HEK293 (cell line): Measurements from ENCODE around the gene CPA2.

Experiments used
- BCL11A ChIP-seq: fragments of 450-650 bp; formaldehyde crosslinking; IDR thresholded peaks from 2 replicates; pipeline ENCODE4 v1.5.1; 2016; ENCODE audit warnings: low read depth, missing biosample characterization, missing genetic modification characterization
- PATZ1 ChIP-seq: fragments of 450-650 bp; formaldehyde crosslinking; IDR thresholded peaks from 2 replicates; pipeline ENCODE4 v1.5.1; 2016; ENCODE audit warnings: missing biosample characterization, missing genetic modification characterization
- PBX3 ChIP-seq: sonication (generic); formaldehyde crosslinking; IDR thresholded peaks from 2 replicates; pipeline ENCODE4 v1.8.1; 2022; ENCODE audit warnings: mild to moderate bottlenecking, moderate library complexity, missing genetic modification reagents
- REST ChIP-seq: fragments of 450-650 bp; formaldehyde crosslinking; IDR thresholded peaks from 2 replicates; pipeline ENCODE4 v1.5.1; 2016; ENCODE audit warnings: missing biosample characterization, missing genetic modification characterization
- YY1 ChIP-seq: fragments of 450-650 bp; formaldehyde crosslinking; IDR thresholded peaks from 2 replicates; pipeline ENCODE4 v1.5.1; 2018; ENCODE audit warnings: missing biosample characterization, missing genetic modification characterization
- ZBTB7A ChIP-seq: fragments of 450-650 bp; formaldehyde crosslinking; IDR thresholded peaks from 2 replicates; pipeline ENCODE4 v1.5.1; 2016; ENCODE audit warnings: low read depth, missing biosample characterization, missing genetic modification characterization
- TF ChIP-seq, protein P1 (sequence below): fragments of 450-650 bp; formaldehyde crosslinking; IDR thresholded peaks from 2 replicates; pipeline ENCODE4 v1.5.1; 2016; ENCODE audit warnings: missing biosample characterization, missing genetic modification characterization

GRCh38 chr7:130337410-130337971, 70.8 kb downstream of the CPA2 start:
- TF ChIP-seq YY1 (tag by site-specific recombination) (no peak), REST (no peak), PATZ1 (tag by site-specific recombination) (no peak), ZBTB7A (tag by site-specific recombination) (no peak), BCL11A (tag by site-specific recombination) (no peak), PBX3 (CRISPR knock-in tag) (no peak)
- TF ChIP-seq, protein P1, sequence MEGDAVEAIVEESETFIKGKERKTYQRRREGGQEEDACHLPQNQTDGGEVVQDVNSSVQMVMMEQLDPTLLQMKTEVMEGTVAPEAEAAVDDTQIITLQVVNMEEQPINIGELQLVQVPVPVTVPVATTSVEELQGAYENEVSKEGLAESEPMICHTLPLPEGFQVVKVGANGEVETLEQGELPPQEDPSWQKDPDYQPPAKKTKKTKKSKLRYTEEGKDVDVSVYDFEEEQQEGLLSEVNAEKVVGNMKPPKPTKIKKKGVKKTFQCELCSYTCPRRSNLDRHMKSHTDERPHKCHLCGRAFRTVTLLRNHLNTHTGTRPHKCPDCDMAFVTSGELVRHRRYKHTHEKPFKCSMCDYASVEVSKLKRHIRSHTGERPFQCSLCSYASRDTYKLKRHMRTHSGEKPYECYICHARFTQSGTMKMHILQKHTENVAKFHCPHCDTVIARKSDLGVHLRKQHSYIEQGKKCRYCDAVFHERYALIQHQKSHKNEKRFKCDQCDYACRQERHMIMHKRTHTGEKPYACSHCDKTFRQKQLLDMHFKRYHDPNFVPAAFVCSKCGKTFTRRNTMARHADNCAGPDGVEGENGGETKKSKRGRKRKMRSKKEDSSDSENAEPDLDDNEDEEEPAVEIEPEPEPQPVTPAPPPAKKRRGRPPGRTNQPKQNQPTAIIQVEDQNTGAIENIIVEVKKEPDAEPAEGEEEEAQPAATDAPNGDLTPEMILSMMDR (tag by site-specific recombination) = no peak
